Ecto neural progenitor cell (in vitro differentiated cells): Measurements from ENCODE around the gene ZC3H14.
A peak's percentile ranks its signal among the peaks of the same experiment; 100 is the strongest.

ENCODE experiments used
- DNase-seq: peaks from one replicate; pipeline ENCODE4 v3.0.0-alpha.2; 2018; ENCODE audit warnings: low spot score

ZC3H14 gene

DNA sequence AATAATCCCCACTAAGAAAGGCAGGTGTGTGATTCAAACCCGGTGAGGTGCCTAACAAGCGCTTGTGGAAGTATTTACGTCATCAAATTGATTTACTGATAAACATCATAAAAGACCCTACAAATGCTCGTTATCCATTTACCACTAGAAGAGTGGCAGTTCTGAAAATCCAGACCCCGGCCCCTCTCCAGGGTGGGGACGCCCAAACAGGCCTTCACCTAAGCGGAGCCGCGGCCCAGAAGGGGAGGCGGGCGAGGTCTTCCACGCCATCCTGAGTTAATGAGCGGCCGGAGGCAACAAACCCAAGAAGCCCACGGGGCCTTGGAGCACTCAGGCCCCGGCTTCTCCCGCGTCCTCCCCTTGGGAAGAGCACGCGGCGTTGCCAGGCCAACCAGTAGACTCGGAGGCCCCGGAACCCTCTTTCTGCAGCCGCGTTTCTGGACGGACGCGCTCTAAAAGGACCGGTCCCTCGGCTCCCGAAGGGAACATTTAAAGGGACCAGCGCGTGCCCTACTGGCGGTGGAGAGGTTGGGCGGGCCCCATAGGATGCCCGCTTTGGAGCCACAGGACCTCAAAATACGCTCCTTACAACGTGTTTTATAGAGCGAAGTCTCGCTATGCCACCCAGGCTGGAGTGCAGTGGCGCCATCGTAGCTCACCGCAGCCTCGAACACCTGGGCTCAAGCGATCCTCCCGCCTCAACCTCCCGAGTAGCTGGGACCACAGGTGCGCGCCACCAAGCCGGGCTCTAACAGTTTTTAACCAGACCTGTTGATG is 11.6 kb upstream of the ZC3H14 start:
- peak; percentile 90 for DNase-seq

DNA sequence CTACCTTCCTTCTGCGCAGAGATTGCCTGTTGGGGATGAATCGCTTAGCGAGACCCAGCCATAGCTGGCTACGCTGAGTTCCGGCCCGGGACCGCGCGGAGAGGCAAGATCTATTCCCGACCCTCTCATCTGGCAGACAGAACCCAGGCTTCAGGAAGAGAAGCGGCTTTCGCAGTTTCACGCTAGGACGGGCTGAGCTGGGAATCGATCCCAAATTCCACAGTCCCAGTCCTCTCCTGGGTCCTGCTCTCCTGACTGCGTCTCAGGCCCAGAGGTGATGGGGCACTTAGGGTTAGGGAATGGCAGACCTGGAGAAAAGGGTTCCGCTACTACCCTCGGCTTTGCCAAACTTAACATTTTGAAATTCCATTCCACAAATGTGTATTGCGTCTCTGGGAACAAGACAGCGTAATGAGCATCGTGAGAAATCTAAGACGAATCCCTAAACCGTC is 10.8 kb upstream of the ZC3H14 start:
- peak; percentile 53 for DNase-seq

DNA sequence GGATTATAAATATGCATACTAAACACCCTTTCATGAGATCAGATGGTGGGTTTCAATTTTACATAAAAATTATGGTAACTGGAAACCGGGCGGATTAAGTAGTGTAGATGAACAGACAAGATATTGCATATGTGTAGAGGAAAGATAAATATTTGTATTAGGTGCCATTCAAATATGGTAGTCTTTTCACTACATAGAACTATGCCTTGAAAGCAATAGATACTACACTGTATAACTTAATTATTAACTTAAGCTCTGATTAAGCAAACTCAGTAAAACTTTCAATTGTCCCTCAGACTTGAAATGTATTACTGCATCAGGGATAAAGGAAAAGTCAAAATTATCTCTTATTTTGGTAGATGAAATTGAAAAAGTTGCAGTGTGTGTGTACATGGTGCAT is 10.0 kb upstream of the ZC3H14 start:
- DNase-seq: no peak

DNA sequence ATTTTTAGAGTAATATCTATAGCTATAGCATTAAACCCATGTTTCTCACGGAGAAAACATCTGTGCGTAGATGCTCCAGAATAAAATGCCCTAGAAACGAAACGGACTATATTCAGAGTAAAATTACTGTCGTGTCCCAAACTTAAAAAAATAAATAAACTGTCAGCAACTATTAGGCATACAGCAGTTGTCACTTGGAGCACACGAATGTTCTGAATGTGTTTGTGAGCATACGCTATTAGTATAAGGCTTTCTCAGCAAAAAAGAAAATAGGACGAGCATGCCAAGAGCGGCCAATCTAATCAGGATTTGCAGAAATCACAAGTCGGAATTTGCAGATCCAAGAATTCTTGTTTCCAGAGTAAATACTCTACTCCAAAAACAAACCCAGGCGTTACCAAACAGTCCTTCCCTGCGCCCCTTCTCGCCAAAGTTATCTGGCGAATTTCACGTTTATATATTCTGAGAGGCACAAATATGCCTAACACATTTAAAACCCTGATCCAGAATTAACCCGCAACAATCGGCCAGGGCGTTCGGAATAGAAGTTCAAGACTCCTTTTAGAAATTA is 8.9 kb upstream of the ZC3H14 start:
- DNase-seq: no peak

DNA sequence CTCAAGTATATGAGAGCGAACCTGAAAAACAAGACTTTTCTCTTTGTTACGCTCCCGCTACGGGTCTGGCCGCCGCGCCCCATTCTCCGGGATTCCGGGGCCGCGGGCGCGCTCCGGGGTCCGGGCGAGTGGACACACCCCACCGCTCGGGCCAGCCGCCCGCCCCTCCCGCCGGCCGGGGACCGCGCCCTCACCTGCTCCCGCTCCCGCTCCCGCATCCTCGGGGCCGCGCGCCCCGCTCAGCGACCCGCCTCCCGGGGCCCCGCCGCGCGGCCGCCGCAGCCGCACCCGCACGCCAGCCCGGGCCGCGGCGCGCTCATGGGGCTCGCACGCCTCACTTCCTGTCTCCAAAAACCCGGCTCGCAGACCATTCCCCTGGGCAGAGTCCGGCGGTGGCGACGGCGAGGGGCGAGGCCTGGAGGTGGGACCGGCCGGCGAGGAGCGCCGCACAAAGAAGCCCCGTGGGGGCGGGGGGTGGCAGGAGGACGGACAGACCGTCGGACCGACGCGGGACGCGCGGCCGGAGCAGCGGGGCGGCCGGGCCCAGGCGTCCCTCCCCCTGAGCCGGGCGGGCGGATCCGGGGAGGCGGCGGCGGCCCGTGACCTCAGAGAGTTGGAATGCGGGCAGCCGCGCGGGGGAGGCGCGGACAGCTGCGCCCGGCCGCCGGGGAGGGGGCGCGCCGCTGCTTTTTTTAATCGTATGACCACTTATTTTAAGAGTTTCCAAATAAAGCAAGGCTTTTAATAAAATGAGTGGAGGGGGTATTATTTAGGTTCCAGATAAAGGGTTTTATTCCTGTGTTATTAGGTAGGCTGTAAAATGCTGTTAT is 8.2 kb upstream of the ZC3H14 start, which contains the start of gene PTPN21:
Gene PTPN21 (minus strand): TSS at position 551 of the 830 bp plus-strand sequence. CDS start 4,590 bp downstream, outside the sequence.
- DNase-seq: peak; percentile 87

DNA sequence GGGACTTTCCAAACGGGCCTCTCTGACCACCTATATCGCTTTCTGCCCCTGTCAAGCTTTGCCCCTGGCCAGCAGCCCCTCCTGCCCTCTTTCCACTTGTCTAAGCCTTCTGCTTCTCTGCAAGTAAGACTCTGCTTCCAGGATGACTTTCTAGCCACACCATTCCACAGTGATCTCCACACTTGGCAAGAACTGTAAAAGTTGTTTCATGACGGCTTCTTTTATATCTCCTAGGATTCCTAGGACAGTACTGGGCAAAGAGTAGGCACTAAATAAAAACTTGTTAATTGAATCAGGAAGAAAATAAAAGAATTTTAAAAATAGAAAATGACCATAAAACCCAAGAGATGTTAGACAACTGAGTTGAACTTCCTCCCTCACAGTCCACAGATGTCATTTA is 6.3 kb upstream of the ZC3H14 start:
- no peak for DNase-seq

DNA sequence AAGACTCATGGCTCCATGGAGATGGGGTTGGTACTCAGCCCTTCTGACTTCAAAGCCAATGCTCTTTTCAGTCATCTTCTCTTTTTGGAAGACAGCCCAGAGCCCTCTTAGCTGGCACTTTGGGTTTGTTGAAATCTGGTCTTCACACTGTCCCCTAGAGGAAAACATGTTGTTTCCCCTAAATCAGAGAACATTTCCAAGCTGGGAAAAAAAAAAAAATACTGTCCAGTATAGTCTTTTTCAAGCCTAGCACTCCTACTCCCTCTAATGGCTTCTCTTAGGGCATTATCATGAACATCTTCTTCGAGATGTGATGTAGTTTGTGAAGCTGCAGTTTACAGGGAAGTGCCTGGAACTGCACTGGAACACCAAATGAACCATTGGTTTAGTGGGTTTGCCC is 3.0 kb upstream of the ZC3H14 start:
- no peak for DNase-seq

DNA sequence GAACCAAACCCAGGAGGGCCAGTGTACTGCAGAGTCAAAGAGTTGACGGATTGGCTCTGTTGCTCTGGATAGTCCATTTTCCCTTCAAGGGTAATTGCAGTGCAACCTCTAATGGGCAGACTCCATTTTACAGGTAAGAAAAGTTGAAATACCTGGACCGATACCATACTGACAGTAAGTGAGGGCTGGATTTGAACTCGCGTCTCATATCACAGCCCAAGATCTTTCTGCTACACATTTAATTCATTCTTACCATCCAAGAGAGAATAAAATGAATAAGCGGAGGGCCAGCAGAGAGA is 356 bp upstream of the ZC3H14 start:
- DNase-seq: no peak

DNA sequence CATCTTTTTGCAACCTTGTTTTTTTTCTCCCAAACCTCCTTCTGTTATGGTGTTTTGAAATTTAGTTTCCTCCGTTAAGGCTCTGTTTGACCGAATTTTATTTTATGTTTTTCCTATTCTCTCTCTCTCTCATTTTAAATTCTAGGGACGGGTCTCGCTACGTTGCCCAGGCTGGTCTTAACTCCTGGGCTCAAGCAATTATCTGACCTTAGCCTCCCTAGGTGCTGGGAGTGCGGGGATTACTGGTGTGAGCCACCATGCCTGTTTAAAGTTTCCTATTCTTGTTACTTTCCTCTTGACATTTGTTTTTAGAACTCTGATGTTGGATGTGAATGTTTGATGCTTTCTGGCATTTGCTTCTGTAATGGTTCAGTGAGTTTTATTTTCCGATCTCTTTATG is 1.0 kb downstream of the ZC3H14 start:
- no peak for DNase-seq

DNA sequence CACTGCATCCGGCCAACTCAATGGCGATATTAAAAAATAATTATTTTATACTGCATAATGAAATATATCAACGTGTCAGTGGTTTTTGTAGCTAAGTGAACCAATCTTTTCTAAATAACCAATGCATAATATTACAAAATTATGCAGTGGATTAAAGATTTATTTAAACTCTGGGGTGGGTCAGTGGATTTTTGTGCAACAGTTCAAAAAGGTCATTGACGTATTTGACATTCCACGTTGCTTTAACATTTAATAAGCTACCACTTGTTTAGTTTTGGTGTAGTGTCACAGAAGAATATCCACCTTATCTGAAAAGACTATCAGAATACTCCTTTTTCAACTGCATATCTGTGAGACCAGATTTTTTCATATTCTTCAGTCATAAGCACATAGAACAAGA is 2.6 kb downstream of the ZC3H14 start:
- no peak for DNase-seq

DNA sequence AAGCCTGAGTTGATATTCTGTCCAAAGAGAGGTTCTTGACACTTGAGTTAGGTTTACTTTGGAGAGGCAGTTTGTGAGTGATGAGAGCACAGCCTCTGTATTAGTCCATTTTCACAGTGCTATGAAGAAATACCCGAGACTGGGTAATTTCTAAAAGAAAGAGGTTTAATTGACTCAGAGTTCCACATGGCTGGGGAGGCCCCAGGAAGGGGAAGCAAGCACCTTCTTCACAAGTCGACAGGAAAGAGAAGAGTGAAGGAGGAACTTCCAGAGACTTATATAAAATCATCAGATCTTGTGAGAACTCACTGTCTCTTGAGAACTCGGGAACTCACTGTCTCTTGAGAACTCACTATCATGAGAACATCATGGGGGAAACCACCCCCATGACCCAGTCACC is 5.4 kb downstream of the ZC3H14 start:
- no peak for DNase-seq

DNA sequence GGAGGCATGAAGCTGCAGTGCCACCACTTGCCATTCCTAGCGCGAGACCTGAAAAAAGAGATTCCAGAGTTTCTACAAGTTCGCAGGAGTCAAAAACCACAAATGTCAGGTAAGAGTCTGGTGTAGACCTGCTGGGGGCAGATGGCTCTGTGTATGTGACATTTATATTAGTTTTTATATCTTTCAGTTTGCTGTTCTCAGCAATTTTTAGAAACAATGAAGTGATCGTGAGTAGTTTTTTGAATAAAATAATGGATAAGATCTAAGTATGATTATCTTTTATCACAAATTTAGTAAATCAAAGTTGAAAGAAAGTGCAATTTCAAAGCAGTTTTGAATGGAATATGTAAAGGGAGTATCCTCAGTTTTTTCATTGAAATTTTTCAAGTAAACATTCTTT is 9.3 kb downstream of the ZC3H14 start:
- DNase-seq: no peak

DNA sequence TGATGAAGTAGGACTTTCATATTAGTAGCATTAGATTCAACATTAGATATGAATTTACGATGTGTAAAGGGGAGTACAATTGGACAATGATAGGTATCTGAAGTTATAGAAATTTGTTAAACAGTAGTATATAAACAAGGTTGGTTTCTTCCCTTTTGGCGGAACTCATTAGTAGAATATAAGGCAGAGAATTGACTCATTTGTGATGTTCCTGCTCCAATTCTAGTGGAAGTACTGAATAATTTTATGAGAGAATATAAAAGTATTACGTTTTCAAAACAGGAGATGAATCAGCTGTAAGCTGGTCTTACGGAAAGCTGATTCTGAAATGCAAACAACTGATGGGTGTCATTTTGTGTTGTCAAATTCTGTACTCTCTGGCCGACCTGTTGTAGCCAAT is 13.4 kb downstream of the ZC3H14 start:
- DNase-seq: no peak

DNA sequence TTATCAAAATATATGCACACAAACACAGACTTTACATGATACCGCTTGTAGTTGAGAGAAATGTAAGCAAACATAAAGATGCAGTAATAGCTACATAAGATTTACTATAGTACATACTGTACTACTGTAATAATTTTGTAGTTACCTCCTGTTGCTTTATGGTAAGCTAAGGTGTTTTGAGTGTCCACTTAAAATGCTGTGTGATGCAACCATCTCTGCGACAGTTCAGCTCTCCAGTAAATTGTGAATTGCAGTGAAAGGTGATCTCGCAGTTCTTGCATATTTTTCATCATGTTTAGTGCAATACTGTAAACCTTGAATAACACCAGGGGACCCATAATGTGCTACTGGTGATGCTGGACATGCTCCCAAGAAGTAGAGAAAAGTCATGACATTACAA is 21.6 kb downstream of the ZC3H14 start:
- DNase-seq: no peak

DNA sequence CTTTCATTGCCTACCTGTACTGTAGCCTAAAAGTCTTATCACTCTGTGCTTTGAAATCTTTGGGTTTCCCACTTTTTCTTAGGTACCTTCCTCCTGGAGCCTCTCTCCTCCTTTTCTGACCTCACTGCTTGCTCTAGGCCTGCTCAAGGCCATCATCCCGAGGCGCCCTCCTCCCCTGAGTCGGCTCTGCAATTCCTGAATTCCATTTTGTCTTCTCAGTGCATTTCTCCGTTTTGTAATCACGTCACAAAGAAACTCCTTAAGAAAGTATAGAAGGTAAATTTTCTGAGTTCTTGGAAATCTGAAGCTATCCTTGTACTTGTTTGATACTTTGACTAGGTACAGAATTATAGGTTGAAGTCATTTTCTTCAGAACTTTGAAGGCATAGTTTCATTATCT is 25.2 kb downstream of the ZC3H14 start:
- DNase-seq: no peak

DNA sequence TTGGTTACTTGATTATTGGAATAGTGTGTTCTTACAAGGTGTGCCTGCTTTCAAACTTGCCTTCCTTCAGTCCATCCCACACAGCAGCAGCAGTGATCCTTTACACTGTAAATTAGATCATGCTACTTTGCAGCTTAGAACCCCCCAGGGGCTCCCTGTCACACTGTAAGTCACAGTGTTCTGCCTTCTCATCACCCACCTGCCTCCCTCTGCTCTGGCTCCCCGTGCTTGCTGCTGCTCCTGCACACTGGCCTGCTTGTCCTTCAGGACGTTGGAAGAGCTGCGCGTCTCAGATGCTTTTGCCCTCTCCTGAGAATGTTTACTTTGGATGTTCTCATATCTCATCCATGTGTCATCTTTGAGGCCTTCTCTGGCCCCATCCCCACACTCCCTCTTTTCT is 27.3 kb downstream of the ZC3H14 start:
- DNase-seq: no peak

DNA sequence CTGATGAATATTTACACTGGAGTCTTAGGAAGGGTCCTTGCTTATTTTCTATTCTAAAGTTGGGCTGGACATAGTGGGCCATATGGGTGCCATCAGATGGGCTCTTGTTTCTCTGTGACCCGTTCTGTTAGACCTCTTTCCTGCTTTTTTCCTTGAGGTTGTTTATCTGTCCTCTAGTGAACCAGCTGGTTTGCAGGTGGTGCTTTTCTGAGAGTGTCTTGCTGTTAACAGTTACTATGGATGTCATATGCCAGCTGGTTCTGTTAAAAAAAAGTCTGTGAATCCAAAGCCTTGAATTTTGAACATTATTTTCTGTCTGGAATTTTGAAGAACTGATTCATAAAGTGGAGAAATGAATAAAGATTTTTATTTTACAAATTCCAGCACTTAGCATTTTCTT is 29.2 kb downstream of the ZC3H14 start:
- no peak for DNase-seq

DNA sequence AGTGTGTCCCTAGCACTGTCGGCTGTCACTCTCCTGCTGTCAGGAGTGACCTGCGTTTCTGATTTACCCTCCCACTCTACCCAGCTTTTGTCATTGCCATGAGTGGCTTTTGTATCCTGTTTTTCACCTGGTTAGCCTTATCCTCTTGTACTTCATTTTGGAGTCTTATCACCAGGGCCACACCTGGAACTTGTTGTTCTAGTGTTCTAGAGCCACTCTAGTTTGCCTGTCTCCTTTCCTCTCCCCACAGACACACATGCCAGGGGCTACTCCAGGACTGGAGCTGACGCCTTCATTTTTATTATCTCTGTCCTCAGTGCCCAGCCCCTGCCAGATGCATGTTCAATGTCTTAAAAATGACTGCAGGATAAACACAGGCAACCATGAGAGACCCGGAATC is 34.2 kb downstream of the ZC3H14 start:
- DNase-seq: no peak

DNA sequence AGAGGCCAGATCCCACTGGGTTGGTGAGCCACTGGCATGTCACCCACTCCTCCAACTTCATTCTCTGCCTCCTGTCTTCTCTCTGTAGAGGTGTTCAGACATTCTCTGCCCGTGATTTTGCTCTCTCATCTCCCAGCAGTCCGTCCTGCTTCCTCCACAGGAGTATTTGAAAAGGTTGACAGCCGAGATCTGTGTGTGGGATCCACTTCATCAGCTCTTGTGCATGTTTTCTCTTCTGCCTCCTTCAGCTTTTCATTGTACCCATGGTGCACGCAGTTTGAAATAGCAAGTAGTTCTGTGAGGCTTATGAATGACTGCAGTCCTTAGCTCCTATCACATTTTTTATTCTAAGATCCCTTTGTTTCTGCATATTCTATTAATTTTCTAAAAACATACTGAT is 34.8 kb downstream of the ZC3H14 start:
- no peak for DNase-seq

DNA sequence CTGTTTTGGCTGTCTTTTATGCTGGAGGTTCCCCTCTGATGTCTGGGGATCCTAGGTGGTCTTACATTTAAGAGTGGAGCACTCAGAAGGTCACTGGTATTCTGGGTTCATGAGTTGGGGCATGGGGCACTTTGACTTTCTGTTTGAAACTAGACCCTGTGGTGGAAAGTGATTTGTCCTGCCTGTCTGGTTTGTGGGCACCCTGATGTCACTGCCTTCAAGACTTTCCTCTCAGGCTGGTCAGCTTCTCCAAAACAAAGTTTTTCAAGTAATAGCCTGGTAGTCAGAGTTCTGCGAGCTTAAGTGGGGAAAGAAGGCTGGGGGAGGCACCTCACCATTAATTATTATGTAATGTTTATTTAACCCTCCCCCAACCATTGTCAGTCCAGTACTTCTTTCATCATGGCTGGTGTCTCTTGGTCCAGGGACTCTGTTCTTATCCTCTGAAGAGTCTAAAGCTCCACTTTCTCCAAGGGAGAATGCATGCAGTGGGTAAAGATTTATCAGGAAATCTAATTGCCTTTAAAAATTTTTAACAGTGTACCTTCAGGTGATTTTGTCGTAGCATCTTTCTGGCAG is 35.3 kb downstream of the ZC3H14 start:
- no peak for DNase-seq

DNA sequence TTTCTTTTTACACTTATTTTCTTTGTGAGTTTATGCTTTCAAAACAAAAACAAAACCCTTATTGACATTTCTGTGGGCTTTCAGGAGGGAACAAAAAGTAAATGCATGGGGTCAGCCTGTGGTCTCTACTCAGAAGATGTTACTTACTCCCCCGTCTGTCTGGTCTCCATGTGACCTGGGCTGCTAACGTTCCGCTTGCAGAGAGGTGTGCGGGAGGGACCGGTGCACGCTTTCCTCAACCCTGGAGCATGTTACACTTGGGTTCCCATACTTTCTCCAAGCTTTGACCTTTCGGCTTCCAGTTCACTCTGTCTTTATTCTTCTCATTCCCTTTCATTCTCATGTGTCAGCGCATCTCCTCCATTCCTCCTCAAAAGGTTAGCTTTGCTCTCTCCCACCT is 36.5 kb downstream of the ZC3H14 start:
- no peak for DNase-seq

DNA sequence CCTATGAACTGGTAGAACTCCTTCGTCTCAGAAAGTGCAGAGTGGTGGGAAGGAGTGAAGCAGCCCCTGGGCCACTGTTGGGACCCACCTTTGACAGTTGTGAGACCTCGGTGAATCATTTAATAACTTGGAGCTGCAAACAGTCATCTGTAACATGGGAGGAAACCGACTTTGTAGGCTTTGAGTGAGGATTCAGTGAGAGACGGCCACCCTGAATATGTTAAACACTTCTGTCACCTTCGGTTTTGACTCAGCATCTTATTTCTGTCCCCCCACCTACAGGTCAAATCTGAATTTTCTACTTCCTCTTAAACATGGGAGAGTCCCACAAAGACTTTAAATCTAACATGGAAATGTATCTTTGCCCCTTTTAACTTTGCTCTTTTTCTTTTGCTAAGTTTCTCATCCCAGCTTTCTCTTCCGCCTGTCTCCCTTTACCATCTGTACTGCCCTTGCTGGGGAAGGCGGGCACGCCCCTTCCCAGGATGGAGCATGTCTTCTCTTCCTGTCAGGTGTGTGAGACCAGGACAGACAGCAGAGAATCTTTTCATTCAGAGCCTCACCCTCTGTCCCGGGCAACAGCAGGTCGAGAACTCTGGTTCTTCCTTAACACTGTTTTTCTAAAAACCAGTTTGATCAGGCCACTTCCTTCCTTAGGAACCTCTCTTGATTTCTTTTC is 37.1 kb downstream of the ZC3H14 start:
- DNase-seq: no peak
